CMK (cell line): ENCODE data around the gene VPS33B.

Experiments used
- DNase-seq: peaks from one replicate; pipeline ENCODE4 v3.0.0-alpha.2; 2010; ENCODE audit warnings: low read depth

VPS33B gene

GRCh38 chr15:90974216-90974615, 48.2 kb downstream of the VPS33B start:
- no peak for DNase-seq

- no peak for DNase-seq
Measured at GRCh38 chr15:90972133-90972532, 50.3 kb downstream of the VPS33B start.

GRCh38 chr15:90970274-90970673, 52.1 kb downstream of the VPS33B start:
- DNase-seq = peak; percentile 56

GRCh38 chr15:90968434-90968833, 54.0 kb downstream of the VPS33B start:
- no peak for DNase-seq

GRCh38 chr15:90967206-90967605, 55.2 kb downstream of the VPS33B start:
- no peak for DNase-seq

- DNase-seq = no peak
Measured at GRCh38 chr15:90966262-90966661, 56.1 kb downstream of the VPS33B start.

GRCh38 chr15:90962021-90962420, 60.4 kb downstream of the VPS33B start:
- DNase-seq = no peak

- no peak for DNase-seq
Measured at GRCh38 chr15:90960298-90961091, 61.9 kb downstream of the VPS33B start.

- no peak for DNase-seq
Measured at GRCh38 chr15:90959894-90960293, 62.5 kb downstream of the VPS33B start.

GRCh38 chr15:90959028-90959595, 63.3 kb downstream of the VPS33B start:
- DNase-seq = no peak

GRCh38 chr15:90957791-90958190, 64.6 kb downstream of the VPS33B start:
- DNase-seq = no peak

GRCh38 chr15:90957031-90957790, 65.2 kb downstream of the VPS33B start:
- no peak for DNase-seq

GRCh38 chr15:90956274-90957030, 65.9 kb downstream of the VPS33B start:
- no peak for DNase-seq

GRCh38 chr15:90955624-90956273, 66.6 kb downstream of the VPS33B start:
- no peak for DNase-seq

- peak; percentile 97 for DNase-seq
Measured at GRCh38 chr15:90954712-90955623, 67.4 kb downstream of the VPS33B start, which contains the start of gene RCCD1. Gene RCCD1 (plus strand): TSS chr15:90954884. CDS start chr15:90956735, 1,851 bp downstream.

- no peak for DNase-seq
Measured at GRCh38 chr15:90953947-90954711, 68.3 kb downstream of the VPS33B start.

- DNase-seq = no peak
Measured at GRCh38 chr15:90952901-90953677, 69.3 kb downstream of the VPS33B start.

- no peak for DNase-seq
Measured at GRCh38 chr15:90950676-90951075, 71.7 kb downstream of the VPS33B start.
